Spinal cord (tissue), 10 donors: ENCODE results near the gene FSCB. TPM values are rescaled to one million over a fixed set of nuclear protein-coding genes. Genes with fewer than 3 reads are reported as not detected.
"Not testable (repeated sequence)": the region's sequence is repeated elsewhere in the genome, so short reads cannot be mapped to it uniquely, and the experiment has no call there.

Source experiments
- DNase-seq, 6 donors: peaks; one replicate each; pipeline versions ENCODE4 v3.0.0 to v3.0.0-alpha.2; 2013 to 2015; ENCODE audit warnings: low spot score in 6 of 6, low read depth in 4 of 6
- H3K27ac ChIP-seq: one replicate; pipeline ENCODE4 v1.5.1; 2013; ENCODE audit warnings: low read depth, low read length, control low read depth
- H3K27me3 ChIP-seq: one replicate; pipeline ENCODE4 v1.6.1; 2013; ENCODE audit warnings: low read length; ENCODE audit not compliant: control insufficient read depth, insufficient read depth
- H3K36me3 ChIP-seq: one replicate; pipeline ENCODE4 v1.6.1; 2013; ENCODE audit warnings: low read length; ENCODE audit not compliant: control insufficient read depth, insufficient read depth
- H3K4me1 ChIP-seq: one replicate; pipeline ENCODE4 v1.6.1; 2013; ENCODE audit warnings: low read length; ENCODE audit not compliant: control insufficient read depth, insufficient read depth
- H3K4me3 ChIP-seq: one replicate; pipeline ENCODE4 v1.5.1; 2013; ENCODE audit warnings: low read depth, low read length, control low read depth
- H3K9me3 ChIP-seq: one replicate; pipeline ENCODE4 v1.6.1; 2013; ENCODE audit warnings: low read length; ENCODE audit not compliant: control insufficient read depth, insufficient read depth
- WGBS: methylation state at CpG from one replicate; pipeline ENCODE4 v1.1.5; 2013; ENCODE audit warnings: missing lambda C conversion rate; ENCODE audit not compliant: insufficient coverage; 5-methylcytosine and 5-hydroxymethylcytosine counted together
- long read RNA-seq, 4 donors: transcript quantifications; one replicate each; lab custom pipeline, GENCODE V29; 2026
- polyA plus RNA-seq, 2 donors: library from polyadenylated mRNA; unstranded; fragments of 120-200 nt; gene quantifications; one replicate each; pipeline ENCODE4 v1.2.1, GENCODE V29; 2013; ENCODE audit not compliant: insufficient read length in 2 of 2
- total RNA-seq, 2 donors: library from RNA; depleted of rRNA in 1 of 2; stranded (reverse); fragments of 120-200 nt in 1 of 2; fragments of >200 nt in 1 of 2; gene quantifications; one replicate each; pipeline versions ENCODE4 v1.2.3 to v1.2.4, GENCODE V29; 2013 to 2014
- donor health status: healthy.

FSCB gene
- total RNA-seq, result under 1 TPM; 0.10 to 0.11 TPM
- under 1 TPM in 1 of 2 donors, not detected in 1; 0.06 TPM for polyA plus RNA-seq
- long read RNA-seq, donor 1, result 0 reads
- long read RNA-seq, donor 2, result 0 reads
- long read RNA-seq, donor 3, result 0 reads
- long read RNA-seq, donor 4, result 0 reads

- H3K4me1 ChIP-seq, result no peaks in the 10 kb centered on the region
- no peak for DNase-seq
- H3K9me3 ChIP-seq, result no peaks in the 10 kb centered on the region
- no peak within 1 kb of the TSS for H3K4me3 ChIP-seq
- H3K27ac ChIP-seq, result no peak within 1 kb of the TSS
- H3K27me3 ChIP-seq, result no peaks in the 10 kb centered on the region
- 100% methylated on average over 1 of the region's 1 CpG for WGBS
- H3K36me3 ChIP-seq, result no peaks in the 10 kb centered on the region
Observed at GRCh38 chr14:44507183-44507582, at the start of gene FSCB. FSCB (minus strand) TSS chr14:44507283; CDS start chr14:44506987, 296 bp downstream.

- Histone ChIP-seq H3K36me3 (no peaks in the 10 kb centered on the region), H3K9me3 (no peaks in the 10 kb centered on the region), H3K4me1 (no peaks in the 10 kb centered on the region), H3K27ac (no peak overlapping the region), H3K27me3 (no peaks in the 10 kb centered on the region), H3K4me3 (no peak overlapping the region)
- peak in 1 of 6 donors; percentile 24 for DNase-seq
- WGBS, result 90% methylated on average over 2 of the region's 2 CpGs
Observed at GRCh38 chr14:44531658-44532057, 24.6 kb upstream of the FSCB start.

- Histone ChIP-seq H3K36me3 (no peaks in the 10 kb centered on the region), H3K4me3 (no peak overlapping the region), H3K9me3 (no peaks in the 10 kb centered on the region), H3K27ac (no peak overlapping the region), H3K4me1 (no peaks in the 10 kb centered on the region), H3K27me3 (no peaks in the 10 kb centered on the region)
- WGBS, result no CpG with 5 or more reads among the region's 3 CpGs
- no peak for DNase-seq
Observed at GRCh38 chr14:44530475-44530874, 23.4 kb upstream of the FSCB start.

- Histone ChIP-seq H3K4me1 (no peaks in the 10 kb centered on the region), H3K4me3 (no peak overlapping the region), H3K36me3 (no peaks in the 10 kb centered on the region), H3K27me3 (no peaks in the 10 kb centered on the region), H3K27ac (peak overlapping the region; percentile 65), H3K9me3 (no peaks in the 10 kb centered on the region)
- no CpG with 5 or more reads among the region's 1 CpG for WGBS
- DNase-seq, result peak in 1 of 6 donors; percentile 25
Observed at GRCh38 chr14:44529026-44529425, 21.9 kb upstream of the FSCB start.

GRCh38 chr14:44528180-44528579 is 21.1 kb upstream of the FSCB start:
- Histone ChIP-seq H3K9me3 (no peaks in the 10 kb centered on the region), H3K36me3 (no peaks in the 10 kb centered on the region), H3K27me3 (no peaks in the 10 kb centered on the region), H3K4me1 (no peaks in the 10 kb centered on the region), H3K4me3 (no peak overlapping the region), H3K27ac (no peak overlapping the region)
- no peak for DNase-seq

GRCh38 chr14:44525237-44525636 is 18.2 kb upstream of the FSCB start:
- DNase-seq, result no peak
- no peaks in the 10 kb centered on the region for H3K9me3 ChIP-seq
- no peak overlapping the region for H3K27ac ChIP-seq
- H3K36me3 ChIP-seq, result no peaks in the 10 kb centered on the region
- H3K4me3 ChIP-seq, result no peak overlapping the region
- WGBS, result 50% methylated on average over 1 of the region's 3 CpGs
- H3K4me1 ChIP-seq, result no peaks in the 10 kb centered on the region
- H3K27me3 ChIP-seq, result no peaks in the 10 kb centered on the region

GRCh38 chr14:44515668-44516067 is 8.6 kb upstream of the FSCB start:
- not testable (repeated sequence) for H3K4me1 ChIP-seq, H3K9me3 ChIP-seq, H3K27ac ChIP-seq, H3K36me3 ChIP-seq, H3K4me3 ChIP-seq, H3K27me3 ChIP-seq, DNase-seq
- 72% methylated on average over 5 of the region's 8 CpGs for WGBS

GRCh38 chr14:44508834-44509233 is 1.8 kb upstream of the FSCB start:
- Histone ChIP-seq H3K4me3 (no peak overlapping the region), H3K9me3 (no peaks in the 10 kb centered on the region), H3K4me1 (no peaks in the 10 kb centered on the region), H3K36me3 (no peaks in the 10 kb centered on the region), H3K27me3 (no peaks in the 10 kb centered on the region), H3K27ac (no peak overlapping the region)
- no CpG with 5 or more reads among the region's 2 CpGs for WGBS
- DNase-seq, result no peak

GRCh38 chr14:44505588-44505987 is 1.5 kb downstream of the FSCB start:
- Histone ChIP-seq H3K4me1 (no peaks in the 10 kb centered on the region), H3K27me3 (no peaks in the 10 kb centered on the region), H3K9me3 (no peaks in the 10 kb centered on the region), H3K36me3 (no peaks in the 10 kb centered on the region), H3K27ac (no peak overlapping the region), H3K4me3 (no peak overlapping the region)
- no peak for DNase-seq
- 78% methylated on average over 3 of the region's 3 CpGs for WGBS

- no peak for DNase-seq
- no peaks in the 10 kb centered on the region for H3K4me1 ChIP-seq
- no peaks in the 10 kb centered on the region for H3K9me3 ChIP-seq
- no peak overlapping the region for H3K27ac ChIP-seq
- no peak overlapping the region for H3K4me3 ChIP-seq
- WGBS, result no CpG with 5 or more reads among the region's 1 CpG
- no peaks in the 10 kb centered on the region for H3K36me3 ChIP-seq
- no peaks in the 10 kb centered on the region for H3K27me3 ChIP-seq
Observed at GRCh38 chr14:44497148-44497547, 9.9 kb downstream of the FSCB start.
